Fibroblast of upper back skin (primary cell): ENCODE results near the gene SLC22A14.
"Not testable (repeated sequence)": the region's sequence is repeated elsewhere in the genome, so short reads cannot be mapped to it uniquely, and the experiment has no call there.

ENCODE experiments used
- DNase-seq: peaks from one replicate; pipeline ENCODE4 v3.0.0-alpha.2; 2013

SLC22A14 gene

GRCh38 chr3:38314112-38314763 lies 32.1 kb downstream of the SLC22A14 start:
- no peak for DNase-seq

GRCh38 chr3:38314764-38315487 lies 32.8 kb downstream of the SLC22A14 start:
- no peak for DNase-seq

- DNase-seq: no peak
Observed at GRCh38 chr3:38315488-38316230, 33.6 kb downstream of the SLC22A14 start.

GRCh38 chr3:38316356-38317191 lies 34.5 kb downstream of the SLC22A14 start:
- no peak for DNase-seq

GRCh38 chr3:38317192-38317759 lies 35.2 kb downstream of the SLC22A14 start:
- no peak for DNase-seq

GRCh38 chr3:38318766-38319671 lies 36.9 kb downstream of the SLC22A14 start:
- no peak for DNase-seq

GRCh38 chr3:38320638-38321037 lies 38.5 kb downstream of the SLC22A14 start:
- DNase-seq: not testable (repeated sequence)

GRCh38 chr3:38323060-38323459 lies 41.0 kb downstream of the SLC22A14 start:
- DNase-seq: no peak

GRCh38 chr3:38325256-38325655 lies 43.2 kb downstream of the SLC22A14 start:
- DNase-seq: no peak

- DNase-seq: peak; percentile 80
Observed at GRCh38 chr3:38327335-38328009, 45.4 kb downstream of the SLC22A14 start.

- no peak for DNase-seq
Observed at GRCh38 chr3:38331257-38332022, 49.3 kb downstream of the SLC22A14 start.

- DNase-seq: no peak
Observed at GRCh38 chr3:38332201-38332600, 50.1 kb downstream of the SLC22A14 start.

- peak; percentile 89 for DNase-seq
Observed at GRCh38 chr3:38334142-38335055, 52.3 kb downstream of the SLC22A14 start.

GRCh38 chr3:38335263-38335662 lies 53.2 kb downstream of the SLC22A14 start:
- DNase-seq: no peak

GRCh38 chr3:38337703-38338102 lies 55.6 kb downstream of the SLC22A14 start:
- no peak for DNase-seq

- DNase-seq: no peak
Observed at GRCh38 chr3:38343797-38344594, 61.9 kb downstream of the SLC22A14 start.

GRCh38 chr3:38345879-38346586 lies 63.9 kb downstream of the SLC22A14 start:
- no peak for DNase-seq
